ENCODE data around the gene PIPOX.

DNA sequence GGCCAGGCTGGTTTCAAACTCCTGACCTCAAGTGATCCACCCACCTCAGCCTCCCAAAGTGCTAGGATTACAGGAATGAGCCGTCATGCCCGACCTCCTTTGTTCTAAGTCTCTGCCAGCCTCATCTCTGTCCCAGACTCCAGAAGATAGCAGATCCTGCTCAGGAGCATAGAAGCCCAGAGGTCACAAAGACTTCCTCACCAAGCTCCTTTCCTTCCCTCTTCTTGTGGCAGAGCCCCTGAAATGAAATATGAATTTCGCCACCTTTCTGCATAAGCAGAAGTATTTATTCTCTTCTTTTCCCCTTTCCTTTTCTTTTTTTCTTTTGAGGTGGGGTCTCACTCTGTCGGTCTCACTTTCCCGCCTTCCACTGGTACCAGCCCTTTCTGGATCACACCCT is 11.5 kb upstream of the PIPOX start:
- TF ChIP-seq, protein P1, sequence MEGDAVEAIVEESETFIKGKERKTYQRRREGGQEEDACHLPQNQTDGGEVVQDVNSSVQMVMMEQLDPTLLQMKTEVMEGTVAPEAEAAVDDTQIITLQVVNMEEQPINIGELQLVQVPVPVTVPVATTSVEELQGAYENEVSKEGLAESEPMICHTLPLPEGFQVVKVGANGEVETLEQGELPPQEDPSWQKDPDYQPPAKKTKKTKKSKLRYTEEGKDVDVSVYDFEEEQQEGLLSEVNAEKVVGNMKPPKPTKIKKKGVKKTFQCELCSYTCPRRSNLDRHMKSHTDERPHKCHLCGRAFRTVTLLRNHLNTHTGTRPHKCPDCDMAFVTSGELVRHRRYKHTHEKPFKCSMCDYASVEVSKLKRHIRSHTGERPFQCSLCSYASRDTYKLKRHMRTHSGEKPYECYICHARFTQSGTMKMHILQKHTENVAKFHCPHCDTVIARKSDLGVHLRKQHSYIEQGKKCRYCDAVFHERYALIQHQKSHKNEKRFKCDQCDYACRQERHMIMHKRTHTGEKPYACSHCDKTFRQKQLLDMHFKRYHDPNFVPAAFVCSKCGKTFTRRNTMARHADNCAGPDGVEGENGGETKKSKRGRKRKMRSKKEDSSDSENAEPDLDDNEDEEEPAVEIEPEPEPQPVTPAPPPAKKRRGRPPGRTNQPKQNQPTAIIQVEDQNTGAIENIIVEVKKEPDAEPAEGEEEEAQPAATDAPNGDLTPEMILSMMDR (IDR thresholded peaks at IDR 0.05): no peak
- TF ChIP-seq POLR2A (IDR thresholded peaks at IDR 0.05): no peak
